D721Med (cell line): ENCODE data around the gene TINAGL1.
A peak's percentile ranks its signal among the peaks of the same experiment; 100 is the strongest.

Source experiments
- DNase-seq: peaks from one replicate; pipeline ENCODE4 v3.0.0; 2011; ENCODE audit warnings: low spot score; ENCODE audit not compliant: insufficient read length
- FAIRE-seq: peaks from 2 replicates; lab custom pipeline; 2011; peaks lifted over from hg19 to GRCh38; lab: Jason Lieb, UNC
- TF ChIP-seq, protein P1 (sequence below): IDR thresholded peaks from 2 replicates; pipeline ENCODE4 v1.5.1; 2012; ENCODE audit warnings: mild to moderate bottlenecking, control low read depth; ENCODE audit not compliant: insufficient read depth; ENCODE audit errors: missing control alignments

Gene TINAGL1

DNA sequence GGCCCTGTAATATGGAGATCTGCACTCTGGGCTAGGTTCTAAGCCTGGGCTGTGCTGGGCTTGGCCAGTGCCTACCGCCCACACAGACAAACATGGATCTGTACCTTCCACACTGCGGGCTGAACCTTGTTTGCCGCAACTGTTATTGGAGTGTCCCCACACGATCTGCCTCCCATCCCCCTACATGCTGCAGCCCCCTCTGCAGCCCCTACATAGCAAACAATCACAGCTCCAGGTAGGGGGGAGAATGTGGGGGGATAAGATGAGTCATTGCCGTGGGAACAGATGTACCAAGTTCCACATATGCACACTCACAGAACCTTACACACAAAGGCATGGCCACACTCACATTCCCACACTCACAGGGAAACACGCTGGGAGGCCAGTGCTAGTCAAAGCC lies 39.1 kb downstream of the TINAGL1 start:
- TF ChIP-seq, protein P1, sequence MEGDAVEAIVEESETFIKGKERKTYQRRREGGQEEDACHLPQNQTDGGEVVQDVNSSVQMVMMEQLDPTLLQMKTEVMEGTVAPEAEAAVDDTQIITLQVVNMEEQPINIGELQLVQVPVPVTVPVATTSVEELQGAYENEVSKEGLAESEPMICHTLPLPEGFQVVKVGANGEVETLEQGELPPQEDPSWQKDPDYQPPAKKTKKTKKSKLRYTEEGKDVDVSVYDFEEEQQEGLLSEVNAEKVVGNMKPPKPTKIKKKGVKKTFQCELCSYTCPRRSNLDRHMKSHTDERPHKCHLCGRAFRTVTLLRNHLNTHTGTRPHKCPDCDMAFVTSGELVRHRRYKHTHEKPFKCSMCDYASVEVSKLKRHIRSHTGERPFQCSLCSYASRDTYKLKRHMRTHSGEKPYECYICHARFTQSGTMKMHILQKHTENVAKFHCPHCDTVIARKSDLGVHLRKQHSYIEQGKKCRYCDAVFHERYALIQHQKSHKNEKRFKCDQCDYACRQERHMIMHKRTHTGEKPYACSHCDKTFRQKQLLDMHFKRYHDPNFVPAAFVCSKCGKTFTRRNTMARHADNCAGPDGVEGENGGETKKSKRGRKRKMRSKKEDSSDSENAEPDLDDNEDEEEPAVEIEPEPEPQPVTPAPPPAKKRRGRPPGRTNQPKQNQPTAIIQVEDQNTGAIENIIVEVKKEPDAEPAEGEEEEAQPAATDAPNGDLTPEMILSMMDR = no peak
- FAIRE-seq = no peak
- DNase-seq = no peak

DNA sequence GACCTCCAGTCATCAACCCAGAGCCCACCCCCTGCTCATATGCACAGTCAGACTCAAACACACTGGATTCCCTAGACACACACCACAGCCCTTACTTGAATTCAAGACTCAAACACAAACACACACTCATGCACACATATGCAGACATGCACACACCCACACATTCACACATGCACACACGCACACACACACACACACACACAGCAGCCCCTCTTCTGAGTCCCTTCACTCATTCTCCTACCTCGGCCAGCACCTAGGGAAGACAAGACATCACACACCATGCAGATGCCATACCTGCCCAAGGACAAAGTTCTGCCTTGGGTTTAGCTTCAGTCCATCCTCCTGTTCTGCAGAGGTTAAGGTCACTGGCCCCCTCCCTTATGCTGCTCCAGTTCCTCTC lies 39.6 kb downstream of the TINAGL1 start:
- no peak for FAIRE-seq
- TF ChIP-seq, protein P1 = no peak
- DNase-seq = no peak

- FAIRE-seq (no peak), DNase-seq (no peak)
- TF ChIP-seq, protein P1 = no peak
Measured at GRCh38 chr1:31617218-31617915, 41.1 kb downstream of the TINAGL1 start, which contains the start of gene HCRTR1. TSS of gene HCRTR1 (plus strand) at chr1:31617689. CDS start at chr1:31619193, 1,504 bp downstream.

- TF ChIP-seq, protein P1 = peak; percentile 54
- DNase-seq = peak; percentile 77
- FAIRE-seq = no peak
Measured at GRCh38 chr1:31617916-31618746, 41.8 kb downstream of the TINAGL1 start.

- FAIRE-seq (no peak), DNase-seq (no peak)
- TF ChIP-seq, protein P1 = no peak
Measured at GRCh38 chr1:31618916-31619846, 42.9 kb downstream of the TINAGL1 start.

- FAIRE-seq = no peak
- TF ChIP-seq, protein P1 = no peak
- DNase-seq = no peak
Measured at GRCh38 chr1:31620631-31621497, 44.5 kb downstream of the TINAGL1 start.
